Activated CD4-positive, alpha-beta memory T cell treated with anti-CD3 and anti-CD28 coated beads for 36 hours (primary cell): ENCODE results near the gene AMBN. TPM values are rescaled to one million over a fixed set of nuclear protein-coding genes. Genes with fewer than 3 reads are reported as not detected.
A peak's percentile ranks its signal among the peaks of the same experiment; 100 is the strongest.

Experiments
- CTCF ChIA-PET: fragments of 350-600 bp; sonication (Branson Sonifier 250); formaldehyde crosslinking; loops from one replicate; lab custom pipeline; 2021; ENCODE audit warnings: antibody characterized with exemption, inconsistent platforms; lab: Charles Lee
- POLR2A ChIA-PET: fragments of 350-600 bp; sonication (Branson Sonifier 250); formaldehyde crosslinking; loops from one replicate; lab custom pipeline; 2021; ENCODE audit warnings: antibody characterized with exemption; lab: Charles Lee
- DNase-seq: peaks from one replicate; pipeline ENCODE4 v3.0.0-alpha.2; 2020
- H3K27ac Mint-ChIP-seq: one replicate; pipeline ENCODE4 v1.8.0; 2021; ENCODE audit warnings: mixed read lengths
- H3K27me3 Mint-ChIP-seq: one replicate; pipeline ENCODE4 v1.8.0; 2021; ENCODE audit warnings: mixed read lengths
- H3K36me3 Mint-ChIP-seq: one replicate; pipeline ENCODE4 v1.8.0; 2021; ENCODE audit warnings: mixed read lengths
- H3K4me1 Mint-ChIP-seq: one replicate; pipeline ENCODE4 v1.8.0; 2021; ENCODE audit warnings: low read depth, mixed read lengths
- H3K4me3 Mint-ChIP-seq: one replicate; pipeline ENCODE4 v1.8.0; 2021; ENCODE audit warnings: mild to moderate bottlenecking, mixed read lengths
- H3K9me3 Mint-ChIP-seq: one replicate; pipeline ENCODE4 v1.8.0; 2021; ENCODE audit warnings: mixed read lengths
- intact Hi-C: fragments of 100-400 bp; cut with micrococcal nuclease; formaldehyde crosslinking; loops from one replicate; pipeline ENCODE4 v1.15.1; 2023
- total RNA-seq, 2 experiments: library from RNA; stranded (reverse); gene quantifications; one replicate each; pipeline ENCODE4 v1.2.3, GENCODE V29; 2021

AMBN gene
- total RNA-seq, result not detected

DNA sequence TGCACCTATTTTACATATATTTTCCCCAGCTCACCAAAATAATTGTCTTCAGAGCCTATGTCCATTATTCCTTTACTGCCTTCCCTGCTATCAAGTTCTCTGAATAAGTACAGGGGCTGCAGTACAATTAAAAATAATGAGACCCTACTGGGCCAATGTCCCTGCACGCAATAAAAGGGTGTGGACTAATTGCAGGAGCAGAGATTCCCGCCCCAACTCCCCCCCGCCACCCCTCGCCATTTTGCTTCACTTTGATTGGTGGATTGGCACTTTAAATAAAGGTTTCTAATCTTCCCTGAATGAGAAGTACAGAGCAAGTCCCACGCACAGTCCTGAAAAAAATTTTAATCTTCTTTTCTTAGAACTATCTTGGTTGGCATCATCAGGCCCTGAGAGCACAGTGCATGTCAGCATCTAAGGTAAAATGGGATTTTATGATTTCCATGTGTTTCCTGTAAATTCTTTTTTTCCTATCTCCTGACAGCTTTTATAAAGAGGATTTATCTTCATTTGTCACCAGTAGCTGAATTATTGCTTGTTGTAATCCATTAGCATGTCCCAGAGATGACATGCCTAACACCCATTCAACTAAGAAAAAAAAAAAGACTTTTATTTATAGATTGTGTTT, at the start of gene AMBN:
AMBN (plus strand) TSS at position 302 of the 628 bp plus-strand sequence; CDS start at position 405, 103 bp downstream.
- H3K9me3 Mint-ChIP-seq, result no peaks in the 10 kb centered on the region
- H3K4me1 Mint-ChIP-seq, result no peaks in the 10 kb centered on the region
- CTCF ChIA-PET, result interaction anchor here (0.7 kb wide), 1 partner anchor 21 kb away, joined by 3 read pairs; no protein-coding TSS in a partner anchor
- no peak within 1 kb of the TSS for H3K27ac Mint-ChIP-seq
- H3K36me3 Mint-ChIP-seq, result no peaks in the 10 kb centered on the region
- H3K4me3 Mint-ChIP-seq, result no peak within 1 kb of the TSS
- H3K27me3 Mint-ChIP-seq, result peaks cover 5% of the 10 kb centered on the region
- POLR2A ChIA-PET, result no interaction called here
- intact Hi-C loops, result no loop called here
- DNase-seq, result no peak

DNA sequence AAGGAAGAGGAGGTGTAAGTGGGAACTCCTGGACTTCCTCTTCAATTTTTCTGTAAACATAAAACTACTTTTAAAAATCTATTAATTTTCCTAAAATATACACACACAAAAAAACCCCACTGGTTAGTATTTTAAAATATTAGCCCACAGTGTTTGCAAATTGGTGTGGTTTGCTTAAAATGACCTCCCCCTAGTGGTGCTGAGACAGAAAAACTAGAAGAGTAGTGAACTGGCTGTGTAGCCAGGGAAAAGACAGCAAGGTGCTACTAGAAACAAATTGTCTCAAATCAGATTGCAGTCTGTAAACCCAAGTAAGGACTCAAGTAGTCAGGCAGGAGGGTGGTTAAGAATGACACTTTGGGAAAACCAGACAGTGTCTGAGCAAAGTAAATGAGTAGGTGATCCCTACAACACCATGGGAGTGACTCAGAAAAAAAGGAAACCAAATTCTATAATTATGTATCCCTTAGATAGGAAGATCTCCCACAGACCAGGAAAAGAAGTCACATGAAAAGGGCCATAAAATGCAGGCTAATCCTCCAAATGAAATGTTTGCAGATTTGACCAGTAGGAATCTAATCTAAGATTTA, 47.7 kb upstream of the AMBN start:
- ChIA-PET POLR2A (no interaction called here), CTCF (no interaction called here)
- Mint-ChIP-seq H3K36me3 (no peaks in the 10 kb centered on the region), H3K4me3 (no peak overlapping the region), H3K27me3 (peaks cover 2% of the 10 kb centered on the region), H3K9me3 (no peaks in the 10 kb centered on the region), H3K4me1 (no peaks in the 10 kb centered on the region), H3K27ac (no peak overlapping the region)
- no peak for DNase-seq
- intact Hi-C loops, result no loop called here

GRCh38 chr4:70556856-70557255, 35.2 kb upstream of the AMBN start:
- H3K27me3 Mint-ChIP-seq, result no peaks in the 10 kb centered on the region
- no peaks in the 10 kb centered on the region for H3K36me3 Mint-ChIP-seq
- no peak overlapping the region for H3K4me3 Mint-ChIP-seq
- peaks cover 4% of the 10 kb centered on the region for H3K9me3 Mint-ChIP-seq
- H3K4me1 Mint-ChIP-seq, result peaks cover 4% of the 10 kb centered on the region
- ChIA-PET POLR2A (no interaction called here), CTCF (interaction anchor here (1.2 kb wide), 1 partner anchor 51 kb away, joined by 4 read pairs; no protein-coding TSS in a partner anchor)
- intact Hi-C loops, result loop anchor here (5.0 kb wide), 1 partner anchor 50 kb away; no protein-coding TSS in a partner anchor
- no peak for DNase-seq
- no peak overlapping the region for H3K27ac Mint-ChIP-seq

DNA sequence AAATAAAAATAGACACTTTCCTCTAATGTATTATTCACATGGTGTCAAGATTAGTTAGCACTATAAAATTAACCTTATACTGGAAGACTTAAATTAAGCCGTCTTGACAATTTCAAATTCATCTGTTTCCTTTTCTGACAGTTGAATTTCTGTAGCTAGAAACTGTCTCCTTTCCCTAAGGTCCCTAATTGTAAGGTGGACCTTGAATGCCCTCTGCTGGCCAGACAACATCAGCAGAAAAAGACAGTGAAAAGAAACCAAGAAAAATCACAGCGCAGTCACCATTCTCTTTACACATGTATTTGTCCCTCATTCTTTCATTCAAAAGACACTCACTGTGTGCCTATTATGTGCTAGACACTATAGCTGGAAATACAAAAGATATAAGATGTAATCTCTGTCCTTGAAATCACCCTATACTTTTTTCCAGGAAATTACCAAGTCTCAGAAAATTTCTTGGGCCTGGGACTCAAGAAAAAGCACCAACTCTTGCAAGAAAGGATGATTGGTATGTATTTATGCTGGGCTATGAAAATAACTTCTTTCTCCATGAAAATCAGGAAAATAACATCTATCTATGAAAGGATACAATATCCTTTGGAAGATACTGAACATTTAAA, 32.7 kb upstream of the AMBN start:
- DNase-seq, result peak; percentile 55
- H3K27ac Mint-ChIP-seq, result no peak overlapping the region
- POLR2A ChIA-PET, result no interaction called here
- H3K36me3 Mint-ChIP-seq, result no peaks in the 10 kb centered on the region
- peaks cover 4% of the 10 kb centered on the region for H3K4me1 Mint-ChIP-seq
- CTCF ChIA-PET, result interaction anchor here (0.6 to 1.2 kb wide), 6 partner anchors 20 to 869 kb away, joined by 3 to 5 read pairs (median 4); no protein-coding TSS in a partner anchor
- peaks cover 4% of the 10 kb centered on the region for H3K9me3 Mint-ChIP-seq
- H3K4me3 Mint-ChIP-seq, result no peak overlapping the region
- H3K27me3 Mint-ChIP-seq, result no peaks in the 10 kb centered on the region
- intact Hi-C loops, result loop anchor here (2.0 to 5.0 kb wide), 2 partner anchors 52 to 871 kb away; no protein-coding TSS in a partner anchor

- Mint-ChIP-seq H3K27me3 (no peaks in the 10 kb centered on the region), H3K36me3 (no peaks in the 10 kb centered on the region), H3K4me3 (no peak overlapping the region), H3K9me3 (peaks cover 4% of the 10 kb centered on the region), H3K27ac (no peak overlapping the region), H3K4me1 (peaks cover 4% of the 10 kb centered on the region)
- ChIA-PET CTCF (interaction anchor here (0.6 to 1.2 kb wide), 2 partner anchors 21 to 375 kb away, joined by 3 read pairs; no protein-coding TSS in a partner anchor), POLR2A (no interaction called here)
- intact Hi-C loops, result loop anchor here (2.0 to 5.0 kb wide), 2 partner anchors 53 to 871 kb away; no protein-coding TSS in a partner anchor
- DNase-seq, result no peak
Measured at GRCh38 chr4:70559924-70560323, 32.1 kb upstream of the AMBN start.

DNA sequence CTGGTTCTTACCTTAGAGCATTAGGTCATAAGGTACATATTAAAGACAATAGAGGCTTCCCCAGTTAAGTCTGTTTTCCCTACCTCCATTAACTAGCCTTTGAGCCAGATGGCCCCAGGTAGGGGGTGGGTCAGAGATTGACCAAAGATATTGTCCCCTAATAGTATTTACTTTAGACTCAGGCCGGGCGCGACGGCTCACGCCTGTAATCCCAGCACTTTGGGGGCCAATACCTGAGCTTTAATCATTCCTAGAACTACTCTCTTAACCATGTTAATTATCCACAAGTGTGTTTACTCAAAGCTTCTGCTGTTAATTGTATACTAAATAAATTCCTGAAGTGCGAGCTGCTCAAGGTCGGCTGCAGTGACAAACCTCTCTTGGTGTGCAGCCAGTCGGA, 28.0 kb upstream of the AMBN start:
- ChIA-PET POLR2A (no interaction called here), CTCF (no interaction called here)
- H3K27ac Mint-ChIP-seq, result no peak overlapping the region

DNA sequence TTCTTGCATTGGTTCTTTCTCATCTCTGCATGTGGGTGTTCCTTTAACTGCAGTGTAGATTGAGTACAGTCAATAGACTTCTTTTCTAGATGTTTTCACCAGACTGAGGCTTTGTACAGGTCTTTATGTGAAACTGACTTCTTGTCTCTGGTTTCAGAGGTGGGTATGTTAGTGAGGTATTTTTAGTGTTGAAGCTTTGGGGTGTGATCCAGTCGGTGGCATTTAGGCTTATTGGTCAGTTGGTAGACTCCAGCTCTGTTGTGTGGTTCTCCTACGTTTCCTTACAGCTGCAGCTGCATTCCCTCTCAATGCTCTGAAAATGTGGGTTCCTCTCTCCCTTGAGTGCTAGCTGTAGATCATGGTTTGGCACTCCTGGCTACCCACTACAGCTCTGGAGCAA, 21.3 kb upstream of the AMBN start:
- DNase-seq, result no peak
- Mint-ChIP-seq H3K27me3 (peaks cover 7% of the 10 kb centered on the region), H3K4me1 (no peaks in the 10 kb centered on the region), H3K4me3 (no peak overlapping the region), H3K36me3 (no peaks in the 10 kb centered on the region), H3K27ac (no peak overlapping the region), H3K9me3 (peaks cover 2% of the 10 kb centered on the region)
- ChIA-PET CTCF (interaction anchor here (0.6 kb wide), 1 partner anchor 22 kb away, joined by 3 read pairs; no protein-coding TSS in a partner anchor), POLR2A (no interaction called here)
- intact Hi-C loops, result no loop called here

More for the DNA sequence above, 28.0 kb upstream of the AMBN start:
- Mint-ChIP-seq H3K4me3 (no peak overlapping the region), H3K9me3 (peaks cover 2% of the 10 kb centered on the region), H3K4me1 (peaks cover 2% of the 10 kb centered on the region), H3K27me3 (no peaks in the 10 kb centered on the region), H3K36me3 (no peaks in the 10 kb centered on the region)
- intact Hi-C loops, result no loop called here
- DNase-seq, result no peak

GRCh38 chr4:70571772-70572171, 20.3 kb upstream of the AMBN start:
- no peak overlapping the region for H3K27ac Mint-ChIP-seq
- no peak for DNase-seq
- H3K4me3 Mint-ChIP-seq, result no peak overlapping the region
- H3K9me3 Mint-ChIP-seq, result no peaks in the 10 kb centered on the region
- H3K27me3 Mint-ChIP-seq, result peaks cover 7% of the 10 kb centered on the region
- intact Hi-C loops, result no loop called here
- CTCF ChIA-PET, result no interaction called here
- POLR2A ChIA-PET, result no interaction called here
- no peaks in the 10 kb centered on the region for H3K4me1 Mint-ChIP-seq
- no peaks in the 10 kb centered on the region for H3K36me3 Mint-ChIP-seq

DNA sequence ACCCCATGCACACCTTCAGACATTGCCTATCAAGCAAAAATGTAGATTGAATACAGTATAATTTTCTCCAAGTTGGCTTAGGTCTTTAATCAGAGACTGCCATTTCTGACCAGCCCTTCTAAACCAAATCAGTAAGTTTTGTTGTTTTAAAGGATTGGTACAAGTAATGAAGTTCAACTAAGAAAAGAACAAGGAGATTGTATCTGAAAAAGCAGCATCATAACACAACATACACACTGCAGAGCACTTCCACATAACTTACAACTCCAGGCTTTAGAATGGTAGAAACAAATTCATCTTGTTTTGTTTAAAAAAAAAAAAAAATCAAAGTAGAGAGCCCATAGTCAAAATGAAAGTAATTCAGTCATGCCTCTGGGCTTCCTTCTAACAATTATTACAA, 16.1 kb upstream of the AMBN start:
- ChIA-PET POLR2A (no interaction called here), CTCF (no interaction called here)
- DNase-seq, result no peak
- no peaks in the 10 kb centered on the region for H3K9me3 Mint-ChIP-seq
- H3K36me3 Mint-ChIP-seq, result no peaks in the 10 kb centered on the region
- no peaks in the 10 kb centered on the region for H3K4me1 Mint-ChIP-seq
- H3K4me3 Mint-ChIP-seq, result no peak overlapping the region
- no peak overlapping the region for H3K27ac Mint-ChIP-seq
- peaks cover under 1% of the 10 kb centered on the region for H3K27me3 Mint-ChIP-seq
- intact Hi-C loops, result no loop called here

GRCh38 chr4:70577220-70577927, 14.7 kb upstream of the AMBN start:
- DNase-seq, result no peak
- Mint-ChIP-seq H3K27ac (no peak overlapping the region), H3K4me3 (no peak overlapping the region), H3K36me3 (no peaks in the 10 kb centered on the region), H3K27me3 (no peaks in the 10 kb centered on the region), H3K4me1 (no peaks in the 10 kb centered on the region), H3K9me3 (no peaks in the 10 kb centered on the region)
- intact Hi-C loops, result no loop called here
- POLR2A ChIA-PET, result no interaction called here
- CTCF ChIA-PET, result no interaction called here

- DNase-seq, result no peak
- ChIA-PET POLR2A (no interaction called here), CTCF (interaction anchor here (1.2 kb wide), 1 partner anchor 19 kb away, joined by 3 read pairs; no protein-coding TSS in a partner anchor)
- no peaks in the 10 kb centered on the region for H3K9me3 Mint-ChIP-seq
- H3K36me3 Mint-ChIP-seq, result no peaks in the 10 kb centered on the region
- H3K4me3 Mint-ChIP-seq, result no peak overlapping the region
- H3K27ac Mint-ChIP-seq, result no peak overlapping the region
- intact Hi-C loops, result no loop called here
- no peaks in the 10 kb centered on the region for H3K4me1 Mint-ChIP-seq
- no peaks in the 10 kb centered on the region for H3K27me3 Mint-ChIP-seq
Measured at GRCh38 chr4:70581980-70582379, 10.1 kb upstream of the AMBN start.
